PC-3 (cell line): ENCODE results near the gene SCN9A.

Experiments
- CTCF ChIP-seq: fragments of 300-600 bp; sonication (generic); conservative IDR thresholded peaks from 2 replicates; pipeline ENCODE4 v1.5.1; 2017; ENCODE audit warnings: antibody characterized with exemption, low read depth, mild to moderate bottlenecking, low read length
- EZH2 ChIP-seq: fragments of 300-600 bp; sonication (generic); IDR thresholded peaks from one replicate; pipeline ENCODE4 v1.6.1; 2017; ENCODE audit warnings: antibody characterized with exemption, mild to moderate bottlenecking, low read length; ENCODE audit not compliant: unreplicated experiment
- EZH2phosphoT487 ChIP-seq: fragments of 300-600 bp; sonication (generic); IDR thresholded peaks from 2 replicates; pipeline ENCODE4 v1.6.1; 2018; ENCODE audit warnings: mild to moderate bottlenecking, antibody characterized with exemption, low read length, borderline replicate concordance

GRCh38 chr2:166157578-166157977, 218.2 kb downstream of the SCN9A start:
- 0 out of 2 replicates have a peak, but pooled peaks have one; percentile 15 for TF ChIP-seq CTCF
- TF ChIP-seq EZH2phosphoT487: no peak
- no peak for TF ChIP-seq EZH2
